Measurements from ENCODE around the gene STK40. TPM values are rescaled to one million over a fixed set of nuclear protein-coding genes. Genes with fewer than 3 reads are reported as not detected.

STK40 gene
- polyA plus RNA-seq, 2 of the 4 experiments (the other 2 are of a cell fraction) = 6.0 to 8.9 TPM

DNA sequence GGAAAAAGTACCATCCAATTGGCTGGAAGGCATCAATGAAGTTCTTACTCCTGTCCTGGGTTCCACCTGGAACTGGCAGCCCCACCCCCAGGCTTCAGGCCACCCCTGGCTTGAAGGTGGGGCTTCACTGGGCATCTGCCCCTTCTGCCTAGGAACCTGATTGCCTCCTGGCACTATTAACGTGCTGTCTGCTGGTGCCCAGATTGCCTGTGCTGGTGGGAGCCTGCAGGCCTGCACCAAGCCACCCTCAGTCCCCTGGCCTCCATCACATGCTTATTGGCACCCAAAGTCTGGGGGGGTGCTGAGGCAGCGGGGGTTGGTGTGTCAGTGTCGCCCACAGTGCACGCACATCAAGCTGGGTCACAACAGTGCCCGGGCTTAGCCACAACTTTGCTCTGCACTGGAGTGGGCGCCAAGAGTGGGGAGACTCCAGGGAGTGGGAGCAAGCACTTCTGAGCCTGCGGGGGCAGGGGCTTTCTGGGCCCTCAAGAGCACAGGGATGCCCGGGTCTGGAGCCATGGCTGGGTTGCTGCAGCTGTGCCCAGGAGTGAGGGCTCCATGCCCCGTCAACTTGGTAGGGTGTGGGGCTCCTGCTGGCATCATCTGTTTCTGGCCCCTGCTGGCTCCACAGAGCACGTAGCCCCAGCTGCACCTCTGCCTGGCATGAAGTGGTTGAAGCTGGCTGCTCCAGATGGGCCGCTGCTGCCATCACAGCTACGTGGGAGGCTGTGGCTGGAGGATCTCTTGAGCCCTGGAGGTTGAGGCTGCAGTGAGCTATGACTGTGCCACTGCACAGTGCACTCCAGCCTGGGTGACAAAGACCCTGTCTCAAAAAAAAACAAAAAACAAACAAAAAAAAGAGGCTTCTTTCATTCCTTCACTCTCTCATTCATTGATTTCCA lies 16.1 kb upstream of the STK40 start:
- Histone ChIP-seq H3K4me1 (peaks cover 4% of the 10 kb centered on the region; the same call in 1 of the 3 replicates), H3K27ac (no peak overlapping the region), H3K9me3 (no peaks in the 10 kb centered on the region), H3K4me2 (no peak overlapping the region), H3K4me3 (no peak overlapping the region)
- TF ChIP-seq CBX2 (IDR thresholded peaks at IDR 0.05; ENCODE audit: borderline replicate concordance, low read depth) (no peak), RFX5 (IDR thresholded peaks at IDR 0.05) (no peak), HEYL (CRISPR knock-in tag; IDR thresholded peaks at IDR 0.05) (no peak), GATA3 (IDR thresholded peaks at IDR 0.05; ENCODE audit: borderline replicate concordance) (no peak), MAZ (IDR thresholded peaks at IDR 0.05; ENCODE audit: borderline replicate concordance, low read depth, low read length) (no peak), POLR2A (IDR thresholded peaks at IDR 0.05; ENCODE audit: low read length) (no peak)
- TF ChIP-seq, protein P1, sequence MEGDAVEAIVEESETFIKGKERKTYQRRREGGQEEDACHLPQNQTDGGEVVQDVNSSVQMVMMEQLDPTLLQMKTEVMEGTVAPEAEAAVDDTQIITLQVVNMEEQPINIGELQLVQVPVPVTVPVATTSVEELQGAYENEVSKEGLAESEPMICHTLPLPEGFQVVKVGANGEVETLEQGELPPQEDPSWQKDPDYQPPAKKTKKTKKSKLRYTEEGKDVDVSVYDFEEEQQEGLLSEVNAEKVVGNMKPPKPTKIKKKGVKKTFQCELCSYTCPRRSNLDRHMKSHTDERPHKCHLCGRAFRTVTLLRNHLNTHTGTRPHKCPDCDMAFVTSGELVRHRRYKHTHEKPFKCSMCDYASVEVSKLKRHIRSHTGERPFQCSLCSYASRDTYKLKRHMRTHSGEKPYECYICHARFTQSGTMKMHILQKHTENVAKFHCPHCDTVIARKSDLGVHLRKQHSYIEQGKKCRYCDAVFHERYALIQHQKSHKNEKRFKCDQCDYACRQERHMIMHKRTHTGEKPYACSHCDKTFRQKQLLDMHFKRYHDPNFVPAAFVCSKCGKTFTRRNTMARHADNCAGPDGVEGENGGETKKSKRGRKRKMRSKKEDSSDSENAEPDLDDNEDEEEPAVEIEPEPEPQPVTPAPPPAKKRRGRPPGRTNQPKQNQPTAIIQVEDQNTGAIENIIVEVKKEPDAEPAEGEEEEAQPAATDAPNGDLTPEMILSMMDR (IDR thresholded peaks at IDR 0.05) = no peak
- POLR2A ChIA-PET = no interaction called here
- 90% methylated on average over 9 of the region's 12 CpGs for WGBS (ENCODE audit: missing lambda C conversion rate)
- FAIRE-seq = no peak
- DNase-seq (ENCODE audit: low read depth in 1 of 2, low spot score in 1 of 2) = no peak
- ATAC-seq = no peak
- CTCF ChIA-PET = interaction anchor here (0.7 to 1.0 kb wide), 2 partner anchors 59 to 1235 kb away, joined by 3 to 4 read pairs; no protein-coding TSS in a partner anchor

DNA sequence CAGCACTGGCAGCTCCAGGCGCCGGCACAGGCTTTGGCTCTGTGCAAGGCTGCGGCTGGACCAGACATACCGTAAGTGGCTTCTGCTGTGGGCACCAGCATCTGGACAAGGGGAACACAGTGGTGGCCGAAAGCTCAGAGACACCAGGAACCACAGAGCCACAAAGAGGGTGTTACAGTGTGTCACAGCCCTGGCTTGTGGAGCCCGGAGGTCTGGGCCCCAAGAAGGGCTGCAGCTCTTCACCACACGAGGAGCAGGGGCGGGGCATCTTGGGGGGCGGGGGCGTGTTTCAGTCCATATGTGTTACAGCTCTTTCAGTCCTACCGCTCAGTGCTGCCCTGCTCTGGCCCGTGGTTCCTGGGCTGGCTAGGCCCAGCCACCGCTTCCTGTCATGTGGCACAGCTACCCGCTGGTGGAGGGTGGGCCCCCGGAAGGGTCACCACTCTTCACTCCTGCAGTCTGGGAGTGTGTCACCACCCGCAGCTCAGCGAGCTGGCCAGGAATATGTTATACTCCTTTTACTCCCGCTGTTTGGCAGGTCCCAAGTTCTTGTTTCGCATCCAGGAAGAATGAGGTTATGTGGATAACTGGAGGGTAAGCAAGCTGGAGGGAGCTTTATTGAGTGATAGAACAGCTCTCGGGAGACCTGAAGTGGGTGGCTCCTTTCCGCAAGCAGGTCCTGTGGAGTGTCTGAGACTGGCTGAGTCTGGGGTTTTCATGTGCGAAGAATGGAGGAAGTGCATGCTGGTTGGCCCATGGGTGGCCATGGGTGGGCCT lies 15.3 kb upstream of the STK40 start:
- POLR2A ChIA-PET = interaction anchor here (0.5 to 1.6 kb wide), 2 partner anchors 14 to 579 kb away, joined by 3 to 6 read pairs; no protein-coding TSS in a partner anchor
- DNase-seq (ENCODE audit: low read depth in 1 of 2, low spot score in 1 of 2) (peak in 1 of 2 experiments; percentile 50), FAIRE-seq (no peak), ATAC-seq (peak in 1 of 2 experiments; percentile 24; a peak in 3 of 6 replicates)
- WGBS (ENCODE audit: missing lambda C conversion rate) = 84% methylated on average over 10 of the region's 22 CpGs
- CTCF ChIA-PET = interaction anchor here (0.6 to 1.6 kb wide), 3 partner anchors 19 to 91 kb away, joined by 3 to 4 read pairs (median 3); no protein-coding TSS in a partner anchor
- no peak overlapping the region for H3K4me2 ChIP-seq
- peak overlapping the region in 1 of 2 experiments; percentile 16; a peak in 1 of 6 replicates for H3K27ac ChIP-seq
- TF ChIP-seq CHD2 (IDR thresholded peaks at IDR 0.05; ENCODE audit: low read length, partially characterized antibody) (no peak), CBX2 (IDR thresholded peaks at IDR 0.05; ENCODE audit: borderline replicate concordance, low read depth) (no peak)
- no peak overlapping the region for H3K4me3 ChIP-seq
- H3K9me3 ChIP-seq = no peaks in the 10 kb centered on the region
- H3K4me1 ChIP-seq = peaks cover 9% of the 10 kb centered on the region; the same call in 1 of the 3 replicates

DNA sequence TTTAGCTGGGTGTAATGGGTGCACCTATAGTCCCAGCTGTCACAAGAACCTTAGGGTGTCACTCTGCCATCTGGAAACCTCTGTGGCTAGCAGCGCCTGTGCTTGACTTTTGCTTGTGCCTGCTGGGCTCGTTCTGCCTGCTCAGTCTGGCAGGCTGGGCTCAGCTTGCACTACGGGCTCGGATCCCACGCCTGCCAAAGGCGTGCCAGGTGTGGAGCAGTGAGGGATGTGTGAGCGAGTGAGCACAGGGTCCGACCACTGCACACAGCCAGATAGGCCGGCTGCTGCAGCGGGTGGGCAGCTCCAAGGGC lies 14.7 kb upstream of the STK40 start:
- ATAC-seq (no peak), DNase-seq (ENCODE audit: low read depth in 1 of 2, low spot score in 1 of 2) (no peak), FAIRE-seq (no peak)
- WGBS (ENCODE audit: missing lambda C conversion rate) = 91% methylated on average over 10 of the region's 10 CpGs
- Histone ChIP-seq H3K27ac (peak overlapping the region in 1 of 2 experiments; percentile 16; a peak in 1 of 6 replicates), H3K4me3 (no peak overlapping the region), H3K4me1 (peaks cover 9% of the 10 kb centered on the region; the same call in 1 of the 3 replicates), H3K9me3 (no peaks in the 10 kb centered on the region), H3K4me2 (no peak overlapping the region)
- TF ChIP-seq EP300 (IDR thresholded peaks at IDR 0.05) (no peak), FOSL2 (IDR thresholded peaks at IDR 0.05) (no peak), FOSL2 (CRISPR knock-in tag; IDR thresholded peaks at IDR 0.05) (no peak), RARB (CRISPR knock-in tag; IDR thresholded peaks at IDR 0.05) (no peak), CBX2 (IDR thresholded peaks at IDR 0.05; ENCODE audit: borderline replicate concordance, low read depth) (no peak), CHD4 (IDR thresholded peaks at IDR 0.05; ENCODE audit: borderline replicate concordance) (no peak), SMC3 (IDR thresholded peaks at IDR 0.05) (no peak), FOSB (CRISPR knock-in tag; IDR thresholded peaks at IDR 0.05) (no peak), RCOR1 (IDR thresholded peaks at IDR 0.05; ENCODE audit: low read depth, low read length) (no peak), KDM1A (IDR thresholded peaks at IDR 0.05; ENCODE audit: low read depth) (no peak), TFCP2L1 (CRISPR knock-in tag; IDR thresholded peaks at IDR 0.05) (no peak), MAZ (IDR thresholded peaks at IDR 0.05; ENCODE audit: borderline replicate concordance, low read depth, low read length) (no peak), CHD2 (IDR thresholded peaks at IDR 0.05; ENCODE audit: low read length, partially characterized antibody) (no peak), PHF8 (IDR thresholded peaks at IDR 0.05; ENCODE audit: borderline replicate concordance, low read depth) (no peak)
- TF ChIP-seq, protein P2, sequence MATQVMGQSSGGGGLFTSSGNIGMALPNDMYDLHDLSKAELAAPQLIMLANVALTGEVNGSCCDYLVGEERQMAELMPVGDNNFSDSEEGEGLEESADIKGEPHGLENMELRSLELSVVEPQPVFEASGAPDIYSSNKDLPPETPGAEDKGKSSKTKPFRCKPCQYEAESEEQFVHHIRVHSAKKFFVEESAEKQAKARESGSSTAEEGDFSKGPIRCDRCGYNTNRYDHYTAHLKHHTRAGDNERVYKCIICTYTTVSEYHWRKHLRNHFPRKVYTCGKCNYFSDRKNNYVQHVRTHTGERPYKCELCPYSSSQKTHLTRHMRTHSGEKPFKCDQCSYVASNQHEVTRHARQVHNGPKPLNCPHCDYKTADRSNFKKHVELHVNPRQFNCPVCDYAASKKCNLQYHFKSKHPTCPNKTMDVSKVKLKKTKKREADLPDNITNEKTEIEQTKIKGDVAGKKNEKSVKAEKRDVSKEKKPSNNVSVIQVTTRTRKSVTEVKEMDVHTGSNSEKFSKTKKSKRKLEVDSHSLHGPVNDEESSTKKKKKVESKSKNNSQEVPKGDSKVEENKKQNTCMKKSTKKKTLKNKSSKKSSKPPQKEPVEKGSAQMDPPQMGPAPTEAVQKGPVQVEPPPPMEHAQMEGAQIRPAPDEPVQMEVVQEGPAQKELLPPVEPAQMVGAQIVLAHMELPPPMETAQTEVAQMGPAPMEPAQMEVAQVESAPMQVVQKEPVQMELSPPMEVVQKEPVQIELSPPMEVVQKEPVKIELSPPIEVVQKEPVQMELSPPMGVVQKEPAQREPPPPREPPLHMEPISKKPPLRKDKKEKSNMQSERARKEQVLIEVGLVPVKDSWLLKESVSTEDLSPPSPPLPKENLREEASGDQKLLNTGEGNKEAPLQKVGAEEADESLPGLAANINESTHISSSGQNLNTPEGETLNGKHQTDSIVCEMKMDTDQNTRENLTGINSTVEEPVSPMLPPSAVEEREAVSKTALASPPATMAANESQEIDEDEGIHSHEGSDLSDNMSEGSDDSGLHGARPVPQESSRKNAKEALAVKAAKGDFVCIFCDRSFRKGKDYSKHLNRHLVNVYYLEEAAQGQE (IDR thresholded peaks at IDR 0.05) = no peak
- POLR2A ChIA-PET = interaction anchor here (0.5 to 1.6 kb wide), 2 partner anchors 14 to 579 kb away, joined by 3 to 6 read pairs; no protein-coding TSS in a partner anchor
- CTCF ChIA-PET = interaction anchor here (0.6 to 1.6 kb wide), 2 partner anchors 20 to 90 kb away, joined by 3 to 4 read pairs; no protein-coding TSS in a partner anchor

All from A549 (cell line).